Femur (tissue), 1 donor: ENCODE results near the gene ZNF423.
A peak's percentile ranks its signal among the peaks of the same experiment; 100 is the strongest.

ENCODE experiments used
- DNase-seq: peaks from one replicate; pipeline ENCODE4 v3.0.0-alpha.2; 2017

The ZNF423 gene

GRCh38 chr16:49452108-49452507 is 403.8 kb downstream of the ZNF423 start:
- DNase-seq, result no peak

GRCh38 chr16:49446805-49447204 is 409.1 kb downstream of the ZNF423 start:
- no peak for DNase-seq

GRCh38 chr16:49443576-49443975 is 412.3 kb downstream of the ZNF423 start:
- no peak for DNase-seq

- DNase-seq, result no peak
These were observed 413.1 kb downstream of the ZNF423 start for GRCh38 chr16:49442805-49443204.

- DNase-seq, result peak; percentile 75
These were observed 414.5 kb downstream of the ZNF423 start for GRCh38 chr16:49441366-49441780.

GRCh38 chr16:49440156-49441065 is 415.5 kb downstream of the ZNF423 start:
- no peak for DNase-seq

GRCh38 chr16:49439676-49440075 is 416.2 kb downstream of the ZNF423 start:
- no peak for DNase-seq

GRCh38 chr16:49439050-49439449 is 416.9 kb downstream of the ZNF423 start:
- DNase-seq, result no peak
